ENCODE results near the gene MTX1. TPM values are rescaled to one million over a fixed set of nuclear protein-coding genes. Genes with fewer than 3 reads are reported as not detected.
A peak's percentile ranks its signal among the peaks of the same experiment; 100 is the strongest.

MTX1 gene
- total and polyA plus RNA-seq, 9 of the 15 experiments (the other 6 are each of a cell fraction or from before 2014, with no cell fraction given), result 29.1 to 98.4 (median 66.9) TPM

GRCh38 chr1:155182052-155182550 lies 26.4 kb upstream of the MTX1 start (continued):
- TF ChIP-seq CHAMP1 (IDR thresholded peaks at IDR 0.05), result no peak

DNA sequence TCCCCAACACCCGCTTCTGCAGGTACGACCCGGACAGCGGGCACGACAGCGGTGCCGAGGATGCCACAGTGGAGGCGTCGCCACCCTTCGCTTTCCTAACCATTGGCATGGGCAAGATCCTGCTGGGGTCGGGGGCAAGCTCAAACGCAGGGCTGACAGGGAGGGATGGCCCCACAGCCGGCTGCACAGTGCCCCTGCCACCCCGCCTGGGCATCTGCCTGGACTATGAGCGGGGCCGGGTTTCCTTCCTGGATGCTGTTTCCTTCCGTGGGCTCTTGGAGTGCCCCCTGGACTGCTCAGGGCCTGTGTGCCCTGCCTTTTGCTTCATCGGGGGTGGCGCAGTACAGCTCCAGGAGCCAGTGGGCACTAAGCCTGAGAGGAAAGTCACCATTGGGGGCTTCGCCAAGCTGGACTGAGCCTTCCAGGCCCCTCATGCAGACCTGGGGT lies 24.7 kb upstream of the MTX1 start:
- Histone ChIP-seq H3K36me3 (ENCODE audit: control insufficient read depth, insufficient read depth, low read length) (no peaks in the 10 kb centered on the region), H4K20me1 (replicated peaks; ENCODE audit: control insufficient read depth, insufficient read depth, low read length) (no peaks in the 10 kb centered on the region), H3K27me3 (ENCODE audit: control insufficient read depth in 2 of 2, insufficient read depth in 2 of 2, low read length in 2 of 2) (no peaks in the 10 kb centered on the region), H3K9me3 (replicated peaks; ENCODE audit: control insufficient read depth, insufficient read depth, low read depth, low read length) (no peaks in the 10 kb centered on the region), H3K4me1 (replicated peaks in 1 of 2; ENCODE audit: control insufficient read depth in 2 of 2, insufficient read depth in 2 of 2, low read length in 2 of 2) (peaks cover 3 to 44% of the 10 kb centered on the region in 2 experiments; a peak in 4 of 5 replicates), H2AFZ (ENCODE audit: low read depth, low read length) (no peak overlapping the region), H3K27ac (ENCODE audit: extremely low read depth, low read depth, low read length) (no peak overlapping the region), H3K9me1 (ENCODE audit: control insufficient read depth, insufficient read depth, low read length) (no peaks in the 10 kb centered on the region), H3K4me3 (no peak overlapping the region), H3K9ac (ENCODE audit: insufficient read depth in 1 of 2, low read depth in 2 of 2, low read length in 2 of 2) (0 out of 4 replicates have a peak overlapping the region, but pooled peaks of 1 of the 2 experiments have one; percentile 43), H3K79me2 (ENCODE audit: control insufficient read depth, insufficient read depth, low read length) (no peaks in the 10 kb centered on the region), H3K4me2 (ENCODE audit: insufficient read depth, low read length) (no peak overlapping the region)
- ChIA-PET CTCF (ENCODE audit: low intra/inter-chr PET ratio) (no interaction called here), POLR2A (interaction anchor here (0.6 to 1.5 kb wide), 4 partner anchors 8 to 722 kb away, joined by 3 to 6 read pairs (median 4); no protein-coding TSS in a partner anchor)
- WGBS (ENCODE audit: insufficient coverage, low coverage, missing lambda C conversion rate), result 59% methylated on average over 17 of the region's 20 CpGs
- TF ChIP-seq PPARD (CRISPR knock-in tag; IDR thresholded peaks at IDR 0.05), result no peak
- no peak for TF ChIP-seq RBM39 (optimal IDR thresholded peaks at IDR 0.05; ENCODE audit: low read depth, low read length)
- no peak for TF ChIP-seq MAZ (CRISPR knock-in tag; conservative IDR thresholded peaks at IDR 0.05 in 1 of 2, IDR thresholded peaks at IDR 0.05 in 1 of 2)
- TF ChIP-seq POLR2G (IDR thresholded peaks at IDR 0.05; ENCODE audit: low read depth, low read length), result peak; percentile 42; the same call in 1 of the 2 replicates
- no TSS peak for BruUV-seq (replicated peaks)
- in situ Hi-C loops (cut with MboI), result no loop called here
- no peak for DNase-seq (ENCODE audit: extremely low read depth in 1 of 4, low spot score in 3 of 4)
- intact Hi-C loops (cut with micrococcal nuclease), result no loop called here
- ATAC-seq, result no peak
- no peak for FAIRE-seq

Measured in K562 (cell line).